KMS-11 (cell line): ENCODE measurements around the gene SURF4.

Experiments
- H2AFZ ChIP-seq: fragments of 200-600 bp; sonication (generic); 2 replicates; pipeline ENCODE4 v1.6.1; 2016; ENCODE audit warnings: antibody characterized with exemption, mixed run types, low read depth
- H3K27ac ChIP-seq: fragments of 200-600 bp; sonication (generic); 2 replicates; pipeline ENCODE4 v1.6.1; 2016; ENCODE audit warnings: mild to moderate bottlenecking, mixed run types
- H3K27me3 ChIP-seq: fragments of 200-600 bp; sonication (generic); 2 replicates; pipeline ENCODE4 v1.6.1; 2017; ENCODE audit warnings: mild to moderate bottlenecking, low read depth, mixed run types, moderate library complexity; ENCODE audit not compliant: insufficient read depth
- H3K36me3 ChIP-seq: fragments of 200-600 bp; sonication (generic); 2 replicates; pipeline ENCODE4 v1.6.1; 2017; ENCODE audit warnings: mild to moderate bottlenecking, mixed run types; ENCODE audit not compliant: insufficient read depth
- H3K4me1 ChIP-seq: fragments of 200-600 bp; sonication (generic); 2 replicates; pipeline ENCODE4 v1.6.1; 2016; ENCODE audit warnings: mild to moderate bottlenecking, low read depth, mixed run types; ENCODE audit not compliant: poor library complexity, severe bottlenecking
- H3K4me2 ChIP-seq: fragments of 200-600 bp; sonication (generic); 2 replicates; pipeline ENCODE4 v1.7.0; 2016; ENCODE audit warnings: mild to moderate bottlenecking, mixed run types
- H3K4me3 ChIP-seq: fragments of 200-600 bp; sonication (generic); IDR thresholded peaks from 2 replicates; pipeline ENCODE4 v1.6.1; 2017; ENCODE audit warnings: low read depth, low read length, mixed read lengths; ENCODE audit not compliant: insufficient read depth
- H3K79me2 ChIP-seq: fragments of 200-600 bp; sonication (generic); 2 replicates; pipeline ENCODE4 v1.6.1; 2016; ENCODE audit warnings: low read depth, mixed run types; ENCODE audit not compliant: insufficient read depth
- H3K9ac ChIP-seq: fragments of 200-600 bp; sonication (generic); 2 replicates; pipeline ENCODE4 v1.6.1; 2016; ENCODE audit warnings: mild to moderate bottlenecking, mixed run types
- H4K20me1 ChIP-seq: fragments of 200-600 bp; sonication (generic); 2 replicates; pipeline ENCODE4 v1.6.1; 2016; ENCODE audit warnings: mild to moderate bottlenecking, mixed run types; ENCODE audit not compliant: insufficient read depth
- CTCF ChIP-seq: fragments of 200-600 bp; sonication (generic); conservative IDR thresholded peaks from 2 replicates; pipeline ENCODE4 v1.6.1; 2017; ENCODE audit warnings: low read depth, mild to moderate bottlenecking, antibody characterized with exemption, low read length, moderate library complexity, mixed read lengths

SURF4 gene

GRCh38 chr9:133342570-133342969 is 33.3 kb downstream of the SURF4 start:
- no peak overlapping the region for H3K4me3 ChIP-seq
- H3K27ac ChIP-seq: no peak overlapping the region
- H3K27me3 ChIP-seq: no peaks in the 10 kb centered on the region
- peaks cover 19% of the 10 kb centered on the region; the same call in 1 of the 2 replicates for H3K79me2 ChIP-seq
- H2AFZ ChIP-seq: no peak overlapping the region
- peaks cover 9% of the 10 kb centered on the region for H3K4me1 ChIP-seq
- H4K20me1 ChIP-seq: no peaks in the 10 kb centered on the region
- no peak overlapping the region for H3K9ac ChIP-seq
- H3K36me3 ChIP-seq: no peaks in the 10 kb centered on the region
- H3K4me2 ChIP-seq: no peak overlapping the region
- TF ChIP-seq CTCF: no peak

GRCh38 chr9:133342069-133342406 is 33.8 kb downstream of the SURF4 start:
- peaks cover 16% of the 10 kb centered on the region; the same call in 1 of the 2 replicates for H3K79me2 ChIP-seq
- no peak overlapping the region for H3K4me2 ChIP-seq
- peaks cover 9% of the 10 kb centered on the region for H3K4me1 ChIP-seq
- no peak overlapping the region for H3K9ac ChIP-seq
- no peaks in the 10 kb centered on the region for H3K36me3 ChIP-seq
- no peak overlapping the region for H3K27ac ChIP-seq
- H2AFZ ChIP-seq: no peak overlapping the region
- no peaks in the 10 kb centered on the region for H3K27me3 ChIP-seq
- no peaks in the 10 kb centered on the region for H4K20me1 ChIP-seq
- no peak overlapping the region for H3K4me3 ChIP-seq
- TF ChIP-seq CTCF: no peak

GRCh38 chr9:133341369-133342068 is 34.3 kb downstream of the SURF4 start:
- peaks cover 10% of the 10 kb centered on the region; the same call in 1 of the 2 replicates for H3K79me2 ChIP-seq
- peaks cover 6% of the 10 kb centered on the region for H3K4me1 ChIP-seq
- no peak overlapping the region for H2AFZ ChIP-seq
- H3K36me3 ChIP-seq: no peaks in the 10 kb centered on the region
- no peak overlapping the region for H3K4me3 ChIP-seq
- no peak overlapping the region for H3K27ac ChIP-seq
- no peaks in the 10 kb centered on the region for H4K20me1 ChIP-seq
- H3K27me3 ChIP-seq: no peaks in the 10 kb centered on the region
- H3K9ac ChIP-seq: no peak overlapping the region
- H3K4me2 ChIP-seq: no peak overlapping the region
- TF ChIP-seq CTCF: no peak

GRCh38 chr9:133340916-133341315 is 34.9 kb downstream of the SURF4 start:
- Histone ChIP-seq H3K4me2 (no peak overlapping the region), H3K4me1 (no peaks in the 10 kb centered on the region), H3K79me2 (peaks cover 4% of the 10 kb centered on the region; the same call in 1 of the 2 replicates), H3K4me3 (no peak overlapping the region), H3K27me3 (no peaks in the 10 kb centered on the region), H4K20me1 (no peaks in the 10 kb centered on the region), H3K36me3 (no peaks in the 10 kb centered on the region), H3K9ac (no peak overlapping the region), H2AFZ (no peak overlapping the region), H3K27ac (no peak overlapping the region)
- TF ChIP-seq CTCF: no peak
